HepG2 (cell line): ENCODE measurements around the gene MICAL1. TPM values are rescaled to one million over a fixed set of nuclear protein-coding genes. Genes with fewer than 3 reads are reported as not detected.

Experiments
- ATAC-seq: fragments of 200-7000 bp; cut with Tn5 transposase; 3 replicates; pipeline ENCODE4 v1.9.1; 2020; ENCODE audit warnings: mild to moderate bottlenecking, moderate library complexity
- BruUV-seq: library from RNA; stranded (reverse); fragments of 400-500 nt; replicated peaks from 2 replicates; lab custom pipeline; 2021; lab: Mats Ljungman, UMichigan
- CTCF ChIA-PET: fragments of 300-600 bp; formaldehyde crosslinking; extraction: SDS; loops from one replicate; lab custom pipeline; 2021; ENCODE audit warnings: low total read pairs, inconsistent platforms, low intra/inter-chr PET ratio; lab: Yijun Ruan, JAX
- POLR2A ChIA-PET: fragments of 350-600 bp; sonication (Branson Sonifier 250); formaldehyde crosslinking; loops from one replicate; lab custom pipeline; 2020; ENCODE audit warnings: antibody characterized with exemption, inconsistent platforms; lab: Yijun Ruan, JAX
- DNase-seq: peaks from one replicate; pipeline ENCODE4 v3.0.0-alpha.2; 2015; ENCODE audit warnings: low spot score
- FAIRE-seq: peaks from 3 replicates; lab custom pipeline; 2011; peaks lifted over from hg19 to GRCh38; lab: Jason Lieb, UNC
- H2AFZ ChIP-seq: one replicate; pipeline ENCODE4 v1.6.1; 2011; ENCODE audit warnings: low read length, inconsistent platforms
- H3K27ac ChIP-seq: fragments of 300-600 bp; 3 replicates; pipeline ENCODE4 v1.8.0; 2011; ENCODE audit warnings: mixed run types, mild to moderate bottlenecking, mixed read lengths, low read length, inconsistent platforms; ENCODE audit not compliant: insufficient read depth; ENCODE audit errors: extremely low read length
- H3K27me3 ChIP-seq, 2 experiments: fragments of 200-600 bp in 1 of 2; 2 replicates in 1 of 2; 3 replicates in 1 of 2; pipeline versions ENCODE4 v1.6.0 to v1.8.0; 2011; ENCODE audit warnings: low read length in 2 of 2, mild to moderate bottlenecking in 2 of 2, moderate library complexity in 2 of 2, inconsistent platforms in 1 of 2; ENCODE audit not compliant: insufficient read depth in 2 of 2, control insufficient read depth in 1 of 2
- H3K36me3 ChIP-seq, 2 experiments: fragments of 200-600 bp in 1 of 2; replicated peaks in 1 of 2; 2 replicates in 1 of 2; 3 replicates in 1 of 2; pipeline versions ENCODE4 v1.5.1 to v1.8.0; 2011; ENCODE audit warnings: low read length in 2 of 2, inconsistent platforms in 1 of 2; ENCODE audit not compliant: insufficient read depth in 2 of 2, control insufficient read depth in 1 of 2
- H3K4me1 ChIP-seq: 2 replicates; pipeline ENCODE4 v1.5.1; 2012; ENCODE audit warnings: low read length, inconsistent platforms; ENCODE audit not compliant: insufficient read depth
- H3K4me2 ChIP-seq: 2 replicates; pipeline ENCODE4 v1.6.0; 2011; ENCODE audit warnings: low read depth, low read length, inconsistent platforms
- H3K4me3 ChIP-seq, 3 experiments: fragments of 200-600 bp in 1 of 3; sonication (generic), shearing (Covaris generic) in 1 of 3; replicated peaks in 1 of 3; 2 replicates each; pipeline ENCODE4 v1.5.1; 2011 to 2016; ENCODE audit warnings: low read length in 3 of 3, inconsistent platforms in 2 of 3, low read depth in 2 of 3, mild to moderate bottlenecking in 2 of 3, control low read depth in 1 of 3, mixed read lengths in 1 of 3; ENCODE audit not compliant: insufficient read depth in 1 of 3
- H3K79me2 ChIP-seq: one replicate; pipeline ENCODE4 v1.6.1; 2011; ENCODE audit warnings: low read length, inconsistent platforms; ENCODE audit not compliant: insufficient read depth
- H3K9ac ChIP-seq: 2 replicates; pipeline ENCODE4 v1.6.0; 2011; ENCODE audit warnings: mild to moderate bottlenecking, low read depth, low read length, inconsistent platforms; ENCODE audit not compliant: insufficient read depth
- H3K9me3 ChIP-seq: 2 replicates; pipeline ENCODE4 v1.5.1; 2012; ENCODE audit warnings: mild to moderate bottlenecking, low read length
- H4K20me1 ChIP-seq: 2 replicates; pipeline ENCODE4 v1.6.0; 2011; ENCODE audit warnings: inconsistent platforms, mild to moderate bottlenecking, low read length, moderate library complexity; ENCODE audit not compliant: insufficient read depth
- DNMT3B ChIP-seq: conservative IDR thresholded peaks from 2 replicates; pipeline ENCODE4 v1.6.1; 2016; ENCODE audit warnings: missing biosample characterization, control low read depth
- FOXO1 ChIP-seq: sonication (generic); formaldehyde crosslinking; IDR thresholded peaks from 2 replicates; pipeline ENCODE4 v1.4.0; 2020; ENCODE audit warnings: missing genetic modification reagents
- HNF4A ChIP-seq: sonication (generic); formaldehyde crosslinking; IDR thresholded peaks from 2 replicates; pipeline ENCODE4 v1.4.0; 2020; ENCODE audit warnings: missing genetic modification reagents
- NFRKB ChIP-seq: fragments of 450-650 bp; IDR thresholded peaks from 2 replicates; pipeline ENCODE4 v1.6.1; 2017
- SIX4 ChIP-seq: sonication (generic); formaldehyde crosslinking; IDR thresholded peaks from 2 replicates; pipeline ENCODE4 v1.4.0; 2020; ENCODE audit warnings: missing genetic modification reagents
- SOX5 ChIP-seq: IDR thresholded peaks from 2 replicates; pipeline ENCODE4 v1.6.1; 2016; ENCODE audit warnings: borderline replicate concordance
- ZNF225 ChIP-seq: sonication (generic); formaldehyde crosslinking; IDR thresholded peaks from 2 replicates; pipeline ENCODE4 v1.4.0; 2020; ENCODE audit warnings: mild to moderate bottlenecking, missing genetic modification reagents
- ZNF337 ChIP-seq: sonication (generic); formaldehyde crosslinking; IDR thresholded peaks from 2 replicates; pipeline ENCODE4 v1.5.1; 2020; ENCODE audit warnings: missing genetic modification reagents, low read depth, mild to moderate bottlenecking, borderline replicate concordance
- ZNF382 ChIP-seq: sonication (generic); formaldehyde crosslinking; IDR thresholded peaks from 2 replicates; pipeline ENCODE4 v1.5.0; 2020; ENCODE audit warnings: missing genetic modification reagents, mild to moderate bottlenecking, borderline replicate concordance
- ZNF891 ChIP-seq: sonication (generic); formaldehyde crosslinking; IDR thresholded peaks from 2 replicates; pipeline ENCODE4 v1.5.0; 2020; ENCODE audit warnings: mild to moderate bottlenecking, missing genetic modification reagents
- WGBS: methylation state at CpG from one replicate; pipeline ENCODE4 v1.1.6; 2017; ENCODE audit warnings: low lambda C conversion rate; 5-methylcytosine and 5-hydroxymethylcytosine counted together
- in situ Hi-C: cut with HindIII; loops from 2 replicates; pipeline ENCODE4 v1.10.0; 2017; ENCODE audit warnings: low pct_unique_long_range_greater_than_20kb; ENCODE audit not compliant: extremely low pct_ligation_motif_present
- intact Hi-C: fragments of 100-400 bp; cut with micrococcal nuclease; formaldehyde crosslinking; loops from one replicate; pipeline ENCODE4 v1.10.0; 2022; ENCODE audit not compliant: unreplicated experiment
- polyA plus RNA-seq, 8 experiments: library from polyadenylated mRNA; depleted of rRNA in 3 of 8; stranded (reverse) in 7 of 8; unstranded in 1 of 8; fragments of >200 nt; fragmentation: Illumina TruSeq in 4 of 8; extraction: Trizol in 4 of 8; gene quantifications; 2 replicates each; pipeline versions ENCODE4 v1.2.1 to v1.2.3, GENCODE V29; 2011 to 2016; ENCODE audit warnings: low read depth in 4 of 8, missing spikeins in 1 of 8, mixed read lengths in 1 of 8; ENCODE audit not compliant: insufficient read depth in 1 of 8
- total RNA-seq, 5 experiments: library from RNA; depleted of rRNA; stranded (reverse); fragments of >200 nt; fragmentation: Illumina TruSeq; extraction: Trizol; gene quantifications; 2 replicates each; pipeline ENCODE4 v1.2.3, GENCODE V29; 2016; ENCODE audit warnings: low read depth in 1 of 5
- TF ChIP-seq, protein P1 (sequence below), 2 experiments: sonication (generic) in 1 of 2; formaldehyde crosslinking in 1 of 2; IDR thresholded peaks; 2 replicates each; pipeline versions ENCODE4 v1.5.1 to v1.6.1; 2011 to 2020; ENCODE audit warnings: borderline replicate concordance in 1 of 2, low read depth in 1 of 2, low read length in 1 of 2, mild to moderate bottlenecking in 1 of 2, missing genetic modification reagents in 1 of 2, moderate library complexity in 1 of 2
- TF ChIP-seq, protein P2 (sequence below): sonication (generic); formaldehyde crosslinking; IDR thresholded peaks from 2 replicates; pipeline ENCODE4 v1.5.0; 2020; ENCODE audit warnings: mild to moderate bottlenecking, missing genetic modification reagents
- TF ChIP-seq, protein P3 (sequence below): IDR thresholded peaks from 2 replicates; pipeline ENCODE4 v1.6.1; 2016; ENCODE audit warnings: missing genetic modification reagents, missing compliant biosample characterization

MICAL1 gene
- total and polyA plus RNA-seq, 2 of the 13 experiments (the other 11 are each of a cell fraction or from before 2014, with no cell fraction given), result 6.9 to 39.0 TPM

DNA sequence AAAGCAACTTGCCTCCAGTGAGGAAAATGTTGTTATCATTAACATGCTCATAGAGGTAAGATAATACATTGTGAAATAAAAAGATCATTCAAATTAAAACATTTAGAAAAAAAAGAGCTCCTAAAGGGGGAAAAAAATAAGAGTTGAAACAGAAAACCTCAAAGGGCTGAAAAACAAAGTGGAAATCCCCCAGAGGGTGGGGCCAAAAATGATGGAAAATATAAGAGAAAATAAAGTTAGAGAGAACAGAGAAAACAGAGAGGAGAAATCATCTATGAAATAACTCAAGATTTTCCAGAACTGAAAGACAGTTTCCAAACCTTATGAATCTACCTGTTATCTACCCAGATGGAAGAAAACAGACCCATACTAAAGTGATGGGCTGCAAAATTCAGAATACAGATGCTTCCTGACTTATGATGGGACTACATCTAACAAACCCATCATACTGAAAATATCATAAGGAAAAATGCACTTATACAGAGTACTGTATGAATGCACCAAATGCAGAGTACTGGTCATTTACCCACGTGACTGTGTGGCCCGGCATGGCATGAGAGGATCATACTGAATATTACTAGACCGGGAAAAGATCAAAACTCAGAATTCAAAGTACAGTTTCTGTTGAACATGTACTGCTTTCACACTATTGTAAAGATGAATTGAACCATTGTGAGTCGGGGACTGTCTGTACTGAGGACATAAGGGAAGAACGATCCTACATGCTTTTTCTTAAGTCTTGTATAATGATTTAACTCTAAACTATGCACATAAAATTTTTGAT, 23.5 kb upstream of the MICAL1 start:
- TF ChIP-seq NFRKB (no peak), ZNF337 (CRISPR knock-in tag) (no peak), FOXO1 (no peak), ZNF382 (CRISPR knock-in tag) (peak; percentile 73; the same call in 1 of the 2 replicates), ZNF225 (CRISPR knock-in tag) (no peak), SOX5 (peak; percentile 12; the same call in 1 of the 2 replicates), DNMT3B (CRISPR knock-in tag) (no peak), ZNF891 (CRISPR knock-in tag) (no peak), HNF4A (CRISPR knock-in tag) (peak; percentile 40; the same call in 1 of the 2 replicates), SIX4 (CRISPR knock-in tag) (no peak)
- TF ChIP-seq, protein P1, sequence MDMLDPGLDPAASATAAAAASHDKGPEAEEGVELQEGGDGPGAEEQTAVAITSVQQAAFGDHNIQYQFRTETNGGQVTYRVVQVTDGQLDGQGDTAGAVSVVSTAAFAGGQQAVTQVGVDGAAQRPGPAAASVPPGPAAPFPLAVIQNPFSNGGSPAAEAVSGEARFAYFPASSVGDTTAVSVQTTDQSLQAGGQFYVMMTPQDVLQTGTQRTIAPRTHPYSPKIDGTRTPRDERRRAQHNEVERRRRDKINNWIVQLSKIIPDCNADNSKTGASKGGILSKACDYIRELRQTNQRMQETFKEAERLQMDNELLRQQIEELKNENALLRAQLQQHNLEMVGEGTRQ (IDR thresholded peaks at IDR 0.05; ENCODE audit: low read depth, low read length), result 0 out of 2 replicates have a peak, but pooled peaks have one; percentile 4
- TF ChIP-seq, protein P1 (CRISPR knock-in tag; IDR thresholded peaks at IDR 0.05; ENCODE audit: borderline replicate concordance), result no peak; the same call in 1 of the 2 replicates
- TF ChIP-seq, protein P2, sequence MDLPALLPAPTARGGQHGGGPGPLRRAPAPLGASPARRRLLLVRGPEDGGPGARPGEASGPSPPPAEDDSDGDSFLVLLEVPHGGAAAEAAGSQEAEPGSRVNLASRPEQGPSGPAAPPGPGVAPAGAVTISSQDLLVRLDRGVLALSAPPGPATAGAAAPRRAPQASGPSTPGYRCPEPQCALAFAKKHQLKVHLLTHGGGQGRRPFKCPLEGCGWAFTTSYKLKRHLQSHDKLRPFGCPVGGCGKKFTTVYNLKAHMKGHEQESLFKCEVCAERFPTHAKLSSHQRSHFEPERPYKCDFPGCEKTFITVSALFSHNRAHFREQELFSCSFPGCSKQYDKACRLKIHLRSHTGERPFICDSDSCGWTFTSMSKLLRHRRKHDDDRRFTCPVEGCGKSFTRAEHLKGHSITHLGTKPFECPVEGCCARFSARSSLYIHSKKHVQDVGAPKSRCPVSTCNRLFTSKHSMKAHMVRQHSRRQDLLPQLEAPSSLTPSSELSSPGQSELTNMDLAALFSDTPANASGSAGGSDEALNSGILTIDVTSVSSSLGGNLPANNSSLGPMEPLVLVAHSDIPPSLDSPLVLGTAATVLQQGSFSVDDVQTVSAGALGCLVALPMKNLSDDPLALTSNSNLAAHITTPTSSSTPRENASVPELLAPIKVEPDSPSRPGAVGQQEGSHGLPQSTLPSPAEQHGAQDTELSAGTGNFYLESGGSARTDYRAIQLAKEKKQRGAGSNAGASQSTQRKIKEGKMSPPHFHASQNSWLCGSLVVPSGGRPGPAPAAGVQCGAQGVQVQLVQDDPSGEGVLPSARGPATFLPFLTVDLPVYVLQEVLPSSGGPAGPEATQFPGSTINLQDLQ (CRISPR knock-in tag), result no peak
- TF ChIP-seq, protein P3, sequence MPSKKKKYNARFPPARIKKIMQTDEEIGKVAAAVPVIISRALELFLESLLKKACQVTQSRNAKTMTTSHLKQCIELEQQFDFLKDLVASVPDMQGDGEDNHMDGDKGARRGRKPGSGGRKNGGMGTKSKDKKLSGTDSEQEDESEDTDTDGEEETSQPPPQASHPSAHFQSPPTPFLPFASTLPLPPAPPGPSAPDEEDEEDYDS (CRISPR knock-in tag), result no peak
- TF ChIP-seq, all 625 proteins: peak for 4
- peak; percentile 28 for FAIRE-seq
- CTCF ChIA-PET, result no interaction called here
- peak overlapping the region; percentile 65 for H3K4me2 ChIP-seq
- DNase-seq, result peak; percentile 50
- peak overlapping the region in 2 of 3 experiments; percentile 11 to 25; a peak in 2 of 6 replicates for H3K4me3 ChIP-seq
- peak overlapping the region; percentile 36 for H3K27ac ChIP-seq
- no peaks in the 10 kb centered on the region for H3K27me3 ChIP-seq
- WGBS, result 28% methylated on average over 5 of the region's 5 CpGs
- H3K79me2 ChIP-seq, result peaks cover 22% of the 10 kb centered on the region
- POLR2A ChIA-PET, result interaction anchor here (0.8 kb wide), 1 partner anchor 38 kb away, joined by 3 read pairs; the partner anchor contains the start of gene SMPD2
- H3K9ac ChIP-seq, result no peak overlapping the region
- peak; percentile 6; the same call in 1 of the 3 replicates for ATAC-seq
- H4K20me1 ChIP-seq, result no peaks in the 10 kb centered on the region
- in situ Hi-C loops, result no loop called here
- H2AFZ ChIP-seq, result no peak overlapping the region
- H3K9me3 ChIP-seq, result no peaks in the 10 kb centered on the region
- peaks cover 4 to 20% of the 10 kb centered on the region in 2 experiments; a peak in 4 of 5 replicates for H3K36me3 ChIP-seq
- intact Hi-C loops, result loop anchor here (2.0 kb wide), 1 partner anchor 38 kb away; the partner anchor contains the start of genes PPIL6 and SMPD2
- no TSS peak for BruUV-seq
- peaks cover 68% of the 10 kb centered on the region for H3K4me1 ChIP-seq
